ENCODE measurements around the gene MORC1.

GRCh38 chr3:109136523-109136922, 18.6 kb upstream of the MORC1 start, which contains the start of gene C3orf85:
- TF ChIP-seq CTCF (IDR thresholded peaks at IDR 0.05) (no peak), POLR2A (IDR thresholded peaks at IDR 0.05) (no peak)

Data from testis (tissue), 2 donors.